ENCODE data around the gene HOXC6. TPM values are rescaled to one million over a fixed set of nuclear protein-coding genes. Genes with fewer than 3 reads are reported as not detected.
"Not testable (repeated sequence)": the region's sequence is repeated elsewhere in the genome, so short reads cannot be mapped to it uniquely, and the experiment has no call there.

Gene HOXC6

DNA sequence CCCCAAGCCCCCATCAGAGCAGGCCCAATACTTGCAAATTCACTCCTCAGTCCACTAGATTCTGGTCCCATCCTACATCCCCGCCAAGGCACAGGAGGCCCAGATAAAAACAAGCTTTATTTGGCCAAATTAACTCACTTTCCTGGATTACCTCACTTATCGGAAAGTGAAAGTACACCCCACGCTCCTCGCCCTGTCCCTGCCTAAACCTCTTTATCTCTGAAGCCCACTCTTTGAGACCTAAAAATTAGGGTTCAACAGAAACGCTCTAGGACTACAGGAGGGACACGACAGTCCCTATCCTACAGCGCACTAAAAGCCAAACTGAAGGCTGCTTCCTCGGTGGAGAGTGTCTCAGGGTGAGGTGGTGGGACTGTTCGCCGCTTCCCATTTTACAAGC lies 49.6 kb downstream of the HOXC6 start:
- not testable (repeated sequence) for H3K18ac ChIP-seq (ENCODE audit: low read depth in 1 of 2, low read length in 2 of 2); H2BK120ac ChIP-seq (ENCODE audit: low read depth, low read length); H2BK12ac ChIP-seq (ENCODE audit: low read length in 2 of 2); H2AFZ ChIP-seq (ENCODE audit: low read depth, low read length); H2BK15ac ChIP-seq (ENCODE audit: low read depth, poor library complexity, severe bottlenecking); H3K36me3 ChIP-seq (ENCODE audit: control insufficient read depth in 1 of 2, insufficient read depth in 2 of 2, low read depth in 1 of 2, low read length in 2 of 2); H2BK5ac ChIP-seq (ENCODE audit: low read depth, low read length, poor library complexity, severe bottlenecking); H3K23ac ChIP-seq (ENCODE audit: low read length in 2 of 2); H3K14ac ChIP-seq (ENCODE audit: low read length in 2 of 2); H4K91ac ChIP-seq (ENCODE audit: low read length); H3K27me3 ChIP-seq (ENCODE audit: control insufficient read depth in 1 of 2, insufficient read depth in 1 of 2, low read length in 2 of 2); H3K4me1 ChIP-seq (ENCODE audit: control insufficient read depth, insufficient read depth, low read depth, low read length); H3K79me1 ChIP-seq (replicated peaks; ENCODE audit: low read length, poor library complexity, severe bottlenecking); DNase-seq; H3K4ac ChIP-seq (ENCODE audit: low read depth in 1 of 2, low read length in 2 of 2); H4K8ac ChIP-seq (ENCODE audit: low read length); H3K4me2 ChIP-seq (ENCODE audit: low read length, poor library complexity, severe bottlenecking); H2AK5ac ChIP-seq (ENCODE audit: low read length, severe bottlenecking); H3K27ac ChIP-seq (ENCODE audit: low read length, poor library complexity, severe bottlenecking); H3K9me3 ChIP-seq (ENCODE audit: control insufficient read depth, low read length)
- Histone ChIP-seq H3K4me3 (ENCODE audit: insufficient read depth in 1 of 2, low read depth in 1 of 2, low read length in 2 of 2) (peak overlapping the region in 1 of 2 experiments; percentile 71), H3K9ac (ENCODE audit: low read length) (peak overlapping the region; percentile 88)
- 42% methylated on average over 8 of the region's 10 CpGs for WGBS

DNA sequence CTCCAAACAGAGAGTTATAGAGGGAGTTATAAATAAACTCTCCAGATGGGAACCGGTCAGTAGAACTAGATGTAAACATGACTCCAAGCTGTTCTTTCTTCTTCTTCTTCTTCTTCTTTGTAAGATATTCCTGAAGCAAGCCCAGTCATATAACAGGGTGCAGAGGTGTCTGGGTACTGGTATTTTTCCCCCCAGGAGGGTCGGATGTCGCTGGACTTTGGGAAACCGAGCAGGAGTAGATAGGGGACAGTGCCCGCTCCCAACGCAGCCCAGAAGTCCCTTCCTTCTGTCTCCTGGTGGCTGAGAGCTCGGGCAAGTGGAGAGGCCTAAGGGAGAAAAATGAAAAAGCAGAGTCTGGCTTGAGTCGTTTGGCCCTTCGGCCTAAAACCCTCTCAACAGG lies 50.9 kb downstream of the HOXC6 start:
- not testable (repeated sequence) for H4K91ac ChIP-seq (ENCODE audit: low read length); H4K8ac ChIP-seq (ENCODE audit: low read length); H2BK5ac ChIP-seq (ENCODE audit: low read depth, low read length, poor library complexity, severe bottlenecking); H3K4ac ChIP-seq (ENCODE audit: low read depth in 1 of 2, low read length in 2 of 2); H3K27me3 ChIP-seq (ENCODE audit: control insufficient read depth in 1 of 2, insufficient read depth in 1 of 2, low read length in 2 of 2); H3K18ac ChIP-seq (ENCODE audit: low read depth in 1 of 2, low read length in 2 of 2); H3K36me3 ChIP-seq (ENCODE audit: control insufficient read depth in 1 of 2, insufficient read depth in 2 of 2, low read depth in 1 of 2, low read length in 2 of 2); H3K14ac ChIP-seq (ENCODE audit: low read length in 2 of 2); H2BK120ac ChIP-seq (ENCODE audit: low read depth, low read length); H3K23ac ChIP-seq (ENCODE audit: low read length in 2 of 2); H2AK5ac ChIP-seq (ENCODE audit: low read length, severe bottlenecking); H3K9me3 ChIP-seq (ENCODE audit: control insufficient read depth, low read length); H3K79me1 ChIP-seq (replicated peaks; ENCODE audit: low read length, poor library complexity, severe bottlenecking); H2BK15ac ChIP-seq (ENCODE audit: low read depth, poor library complexity, severe bottlenecking); H3K4me1 ChIP-seq (ENCODE audit: control insufficient read depth, insufficient read depth, low read depth, low read length); H3K27ac ChIP-seq (ENCODE audit: low read length, poor library complexity, severe bottlenecking); H2AFZ ChIP-seq (ENCODE audit: low read depth, low read length); H2BK12ac ChIP-seq (ENCODE audit: low read length in 2 of 2)
- Histone ChIP-seq H3K9ac (ENCODE audit: low read length) (peak overlapping the region; percentile 86), H3K4me2 (ENCODE audit: low read length, poor library complexity, severe bottlenecking) (peak overlapping the region; percentile 54), H3K4me3 (ENCODE audit: insufficient read depth in 1 of 2, low read depth in 1 of 2, low read length in 2 of 2) (peak overlapping the region in 1 of 2 experiments; percentile 59)
- WGBS = 12% methylated on average over 8 of the region's 9 CpGs
- peak; percentile 21 for DNase-seq

Small RNA genes lying within 50 kb of the gene (small RNA-seq; reads per million reads assigned to genes)
- gene HOXC5 (ENCODE audit: low read depth) = not detected
- 67.3 reads per million, percentile 91 among the genes with 10 or more reads in this experiment for gene MIR196A2 (ENCODE audit: low read depth)
- 592 reads per million, percentile 96 among the genes with 10 or more reads in this experiment for gene MIR615 (ENCODE audit: low read depth)

All from mesenchymal stem cell (in vitro differentiated cells and primary cell).